Panc1 (cell line): Measurements from ENCODE around the gene MYPN. TPM values are rescaled to one million over a fixed set of nuclear protein-coding genes. Genes with fewer than 3 reads are reported as not detected.

Source experiments
- ATAC-seq: fragments of 200-7000 bp; cut with Tn5 transposase; 2 replicates; pipeline ENCODE4 v1.9.1; 2020; ENCODE audit warnings: mild to moderate bottlenecking, moderate library complexity
- BruUV-seq: library from RNA; stranded (reverse); fragments of 400-500 nt; replicated peaks from 2 replicates; lab custom pipeline; 2021; lab: Mats Ljungman, UMichigan
- CTCF ChIA-PET: fragments of 300-600 bp; sonication (Branson Sonifier 250); formaldehyde crosslinking; loops from one replicate; lab custom pipeline; 2022; ENCODE audit warnings: antibody characterized with exemption; lab: Charles Lee
- POLR2A ChIA-PET: fragments of 300-600 bp; sonication (Branson Sonifier 250); formaldehyde crosslinking; loops from one replicate; lab custom pipeline; 2022; ENCODE audit warnings: antibody characterized with exemption; lab: Charles Lee
- DNase-seq: peaks from one replicate; pipeline ENCODE4 v3.0.0-alpha.2; 2010; ENCODE audit warnings: low read depth, low spot score
- H3K27ac ChIP-seq: 2 replicates; pipeline ENCODE4 v1.5.1; 2011; ENCODE audit warnings: mild to moderate bottlenecking, low read length, inconsistent platforms
- H3K27me3 ChIP-seq: fragments of 200-500 bp; sonication (Bioruptor generic); 2 replicates; pipeline ENCODE4 v1.6.0; 2014; ENCODE audit warnings: low read length, inconsistent platforms; ENCODE audit not compliant: control insufficient read depth, insufficient read depth
- H3K36me3 ChIP-seq: fragments of 200-500 bp; sonication (Bioruptor generic); 2 replicates; pipeline ENCODE4 v1.5.1; 2014; ENCODE audit warnings: inconsistent platforms, mild to moderate bottlenecking, low read length, moderate library complexity; ENCODE audit not compliant: control insufficient read depth, insufficient read depth
- H3K4me1 ChIP-seq: 2 replicates; pipeline ENCODE4 v1.5.1; 2011; ENCODE audit warnings: inconsistent platforms, mild to moderate bottlenecking, low read length, moderate library complexity; ENCODE audit not compliant: control insufficient read depth, insufficient read depth
- H3K4me3 ChIP-seq, 2 experiments: 2 replicates each; pipeline ENCODE4 v1.5.1; 2011 to 2012; ENCODE audit warnings: low read depth in 2 of 2, low read length in 2 of 2, mild to moderate bottlenecking in 2 of 2, inconsistent platforms in 1 of 2, moderate library complexity in 1 of 2
- H3K9me3 ChIP-seq: fragments of 200-500 bp; sonication (Bioruptor generic); 2 replicates; pipeline ENCODE4 v1.5.1; 2014; ENCODE audit warnings: low read depth, mild to moderate bottlenecking, inconsistent platforms, low read length, moderate library complexity; ENCODE audit not compliant: control insufficient read depth, insufficient read depth
- POLR2AphosphoS5 ChIP-seq: IDR thresholded peaks from 2 replicates; pipeline ENCODE4 v1.6.1; 2012; ENCODE audit warnings: mild to moderate bottlenecking, low read depth, low read length, moderate library complexity
- SIN3A ChIP-seq: IDR thresholded peaks from 2 replicates; pipeline ENCODE4 v1.6.1; 2012; ENCODE audit warnings: low read depth, mild to moderate bottlenecking, low read length, moderate library complexity, borderline replicate concordance; ENCODE audit not compliant: insufficient read depth
- TCF7L2 ChIP-seq: IDR thresholded peaks from 2 replicates; pipeline ENCODE4 v1.6.1; 2011; ENCODE audit warnings: mild to moderate bottlenecking, low read depth, low read length, inconsistent platforms
- in situ Hi-C: cut with HindIII; loops from 2 replicates; pipeline ENCODE4 v1.10.0; 2016; ENCODE audit warnings: low sequenced_read_pairs, low pct_unique_long_range_greater_than_20kb
- intact Hi-C: fragments of 100-400 bp; cut with micrococcal nuclease; formaldehyde crosslinking; loops from one replicate; pipeline ENCODE4 v1.10.0; 2022; ENCODE audit not compliant: unreplicated experiment
- total RNA-seq: library from RNA; stranded (reverse); gene quantifications from one replicate; pipeline ENCODE4 v1.2.1, GENCODE V29; 2021; ENCODE audit not compliant: unreplicated experiment
- TF ChIP-seq, protein P1 (sequence below): fragments of 450-650 bp; IDR thresholded peaks from 2 replicates; pipeline ENCODE4 v1.5.1; 2017; ENCODE audit warnings: mild to moderate bottlenecking
- TF ChIP-seq, protein P2 (sequence below), 2 experiments: IDR thresholded peaks; 2 replicates each; pipeline ENCODE4 v1.6.1; 2011 to 2012; ENCODE audit warnings: low read depth in 2 of 2, control low read depth in 1 of 2, low read length in 1 of 2, mild to moderate bottlenecking in 1 of 2, moderate library complexity in 1 of 2; ENCODE audit not compliant: insufficient read depth in 1 of 2

The MYPN gene
- total RNA-seq, 1 experiment from 2014 or later = 39.1 TPM

DNA sequence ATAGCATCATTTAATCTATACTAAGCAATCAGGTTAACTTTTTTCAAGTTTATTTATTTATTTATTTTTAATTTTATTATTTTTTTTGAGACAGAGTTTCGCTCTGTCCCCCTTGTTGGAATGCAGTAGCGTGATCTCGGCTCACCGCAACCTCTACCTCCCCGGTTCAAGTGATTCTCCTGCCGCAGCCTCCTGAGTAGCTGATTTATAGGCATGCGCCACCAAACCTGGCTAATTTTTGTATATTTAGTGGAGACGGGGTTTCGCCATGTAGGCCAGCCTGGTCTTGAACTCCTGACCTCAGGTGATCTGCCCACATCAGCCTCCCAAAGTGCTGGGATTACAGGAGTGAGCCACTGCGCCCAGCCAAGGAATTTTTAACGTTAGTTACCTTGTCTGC lies 635 bp upstream of the MYPN start:
- in situ Hi-C loops (no loop called here), intact Hi-C loops (no loop called here)
- no TSS peak for BruUV-seq
- no peak for DNase-seq
- ChIA-PET POLR2A (interaction anchor here (0.6 to 1.2 kb wide), 3 partner anchors 9 to 41 kb away, joined by 3 to 6 read pairs (median 4); no protein-coding TSS in a partner anchor), CTCF (no interaction called here)
- H3K9me3 ChIP-seq = no peaks in the 10 kb centered on the region
- H3K27ac ChIP-seq = peak overlapping the region; percentile 100
- H3K27me3 ChIP-seq = no peaks in the 10 kb centered on the region
- peak overlapping the region; percentile 57 to 65 for H3K4me3 ChIP-seq
- H3K36me3 ChIP-seq = no peaks in the 10 kb centered on the region; the same call in 1 of the 2 replicates
- TF ChIP-seq SIN3A (no peak), TCF7L2 (no peak), POLR2AphosphoS5 (no peak)
- TF ChIP-seq, protein P1, sequence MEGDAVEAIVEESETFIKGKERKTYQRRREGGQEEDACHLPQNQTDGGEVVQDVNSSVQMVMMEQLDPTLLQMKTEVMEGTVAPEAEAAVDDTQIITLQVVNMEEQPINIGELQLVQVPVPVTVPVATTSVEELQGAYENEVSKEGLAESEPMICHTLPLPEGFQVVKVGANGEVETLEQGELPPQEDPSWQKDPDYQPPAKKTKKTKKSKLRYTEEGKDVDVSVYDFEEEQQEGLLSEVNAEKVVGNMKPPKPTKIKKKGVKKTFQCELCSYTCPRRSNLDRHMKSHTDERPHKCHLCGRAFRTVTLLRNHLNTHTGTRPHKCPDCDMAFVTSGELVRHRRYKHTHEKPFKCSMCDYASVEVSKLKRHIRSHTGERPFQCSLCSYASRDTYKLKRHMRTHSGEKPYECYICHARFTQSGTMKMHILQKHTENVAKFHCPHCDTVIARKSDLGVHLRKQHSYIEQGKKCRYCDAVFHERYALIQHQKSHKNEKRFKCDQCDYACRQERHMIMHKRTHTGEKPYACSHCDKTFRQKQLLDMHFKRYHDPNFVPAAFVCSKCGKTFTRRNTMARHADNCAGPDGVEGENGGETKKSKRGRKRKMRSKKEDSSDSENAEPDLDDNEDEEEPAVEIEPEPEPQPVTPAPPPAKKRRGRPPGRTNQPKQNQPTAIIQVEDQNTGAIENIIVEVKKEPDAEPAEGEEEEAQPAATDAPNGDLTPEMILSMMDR = no peak
- TF ChIP-seq, protein P2, sequence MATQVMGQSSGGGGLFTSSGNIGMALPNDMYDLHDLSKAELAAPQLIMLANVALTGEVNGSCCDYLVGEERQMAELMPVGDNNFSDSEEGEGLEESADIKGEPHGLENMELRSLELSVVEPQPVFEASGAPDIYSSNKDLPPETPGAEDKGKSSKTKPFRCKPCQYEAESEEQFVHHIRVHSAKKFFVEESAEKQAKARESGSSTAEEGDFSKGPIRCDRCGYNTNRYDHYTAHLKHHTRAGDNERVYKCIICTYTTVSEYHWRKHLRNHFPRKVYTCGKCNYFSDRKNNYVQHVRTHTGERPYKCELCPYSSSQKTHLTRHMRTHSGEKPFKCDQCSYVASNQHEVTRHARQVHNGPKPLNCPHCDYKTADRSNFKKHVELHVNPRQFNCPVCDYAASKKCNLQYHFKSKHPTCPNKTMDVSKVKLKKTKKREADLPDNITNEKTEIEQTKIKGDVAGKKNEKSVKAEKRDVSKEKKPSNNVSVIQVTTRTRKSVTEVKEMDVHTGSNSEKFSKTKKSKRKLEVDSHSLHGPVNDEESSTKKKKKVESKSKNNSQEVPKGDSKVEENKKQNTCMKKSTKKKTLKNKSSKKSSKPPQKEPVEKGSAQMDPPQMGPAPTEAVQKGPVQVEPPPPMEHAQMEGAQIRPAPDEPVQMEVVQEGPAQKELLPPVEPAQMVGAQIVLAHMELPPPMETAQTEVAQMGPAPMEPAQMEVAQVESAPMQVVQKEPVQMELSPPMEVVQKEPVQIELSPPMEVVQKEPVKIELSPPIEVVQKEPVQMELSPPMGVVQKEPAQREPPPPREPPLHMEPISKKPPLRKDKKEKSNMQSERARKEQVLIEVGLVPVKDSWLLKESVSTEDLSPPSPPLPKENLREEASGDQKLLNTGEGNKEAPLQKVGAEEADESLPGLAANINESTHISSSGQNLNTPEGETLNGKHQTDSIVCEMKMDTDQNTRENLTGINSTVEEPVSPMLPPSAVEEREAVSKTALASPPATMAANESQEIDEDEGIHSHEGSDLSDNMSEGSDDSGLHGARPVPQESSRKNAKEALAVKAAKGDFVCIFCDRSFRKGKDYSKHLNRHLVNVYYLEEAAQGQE (IDR thresholded peaks at IDR 0.05; ENCODE audit: insufficient read depth in 1 of 2, low read depth in 2 of 2, low read length in 1 of 2) = no peak
- H3K4me1 ChIP-seq = peaks cover 56% of the 10 kb centered on the region
- peak; percentile 15 for ATAC-seq

DNA sequence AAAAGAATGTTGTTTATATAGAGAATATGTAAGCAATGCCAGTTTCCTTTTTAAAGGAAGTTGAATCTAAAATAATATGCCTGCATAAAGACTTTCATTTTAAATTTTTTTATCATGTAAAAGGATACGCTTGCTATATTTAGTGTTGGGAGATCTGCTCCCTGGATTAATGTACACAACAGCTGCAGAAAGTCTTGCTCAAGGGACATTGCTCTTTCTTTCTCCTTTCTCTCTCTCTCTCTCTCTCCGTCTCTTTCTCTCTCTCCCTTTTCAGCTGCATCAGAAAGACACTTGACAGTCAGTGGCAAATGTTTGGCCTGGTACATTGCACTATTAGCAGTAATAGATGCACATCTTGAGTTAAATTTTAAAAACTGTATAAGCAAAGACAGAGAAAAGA lies 739 bp downstream of the MYPN start:
- TF ChIP-seq, protein P2 (IDR thresholded peaks at IDR 0.05; ENCODE audit: insufficient read depth in 1 of 2, low read depth in 2 of 2, low read length in 1 of 2) = no peak
- TF ChIP-seq SIN3A (0 out of 2 replicates have a peak, but pooled peaks have one; percentile 36), TCF7L2 (no peak)
- Histone ChIP-seq H3K4me3 (peak overlapping the region; percentile 57 to 65), H3K27ac (peak overlapping the region; percentile 100), H3K9me3 (no peaks in the 10 kb centered on the region), H3K36me3 (no peaks in the 10 kb centered on the region; the same call in 1 of the 2 replicates), H3K4me1 (peaks cover 48% of the 10 kb centered on the region), H3K27me3 (no peaks in the 10 kb centered on the region)
- no TSS peak for BruUV-seq
- intact Hi-C loops (no loop called here), in situ Hi-C loops (no loop called here)
- ChIA-PET POLR2A (interaction anchor here (0.9 kb wide), 1 partner anchor 9 kb away, joined by 3 read pairs; no protein-coding TSS in a partner anchor), CTCF (no interaction called here)
- no peak for ATAC-seq
- no peak for DNase-seq
